HG02588 (cell line): ENCODE measurements around the gene DUS2.
"Not testable (repeated sequence)": the region's sequence is repeated elsewhere in the genome, so short reads cannot be mapped to it uniquely, and the experiment has no call there.

Source experiments
- ATAC-seq: cut with Tn5 transposase; IDR thresholded peaks from one replicate; pipeline ENCODE4 v1.9.1; 2021; ENCODE audit warnings: mild to moderate bottlenecking, moderate library complexity; ENCODE audit not compliant: unreplicated experiment

Gene DUS2

DNA sequence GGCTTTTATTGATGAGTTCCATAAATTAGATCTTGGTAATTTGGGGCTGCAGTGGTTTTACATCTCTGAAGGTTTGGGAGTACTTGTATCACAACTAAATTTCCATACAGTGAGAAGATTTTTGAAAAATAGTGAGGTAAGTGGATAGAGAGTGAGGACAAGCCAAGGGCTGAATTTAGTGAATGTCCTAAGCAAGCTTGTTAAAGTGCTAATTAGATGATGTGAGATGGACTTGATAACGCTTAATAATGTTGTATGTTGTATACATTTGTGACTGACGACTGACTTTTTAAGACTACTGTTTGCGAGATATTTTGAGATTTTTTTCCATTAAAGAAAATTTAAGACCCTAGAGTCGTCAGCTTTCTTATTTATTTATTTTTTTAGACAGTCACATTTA is 66.0 kb downstream of the DUS2 start:
- ATAC-seq: no peak

DNA sequence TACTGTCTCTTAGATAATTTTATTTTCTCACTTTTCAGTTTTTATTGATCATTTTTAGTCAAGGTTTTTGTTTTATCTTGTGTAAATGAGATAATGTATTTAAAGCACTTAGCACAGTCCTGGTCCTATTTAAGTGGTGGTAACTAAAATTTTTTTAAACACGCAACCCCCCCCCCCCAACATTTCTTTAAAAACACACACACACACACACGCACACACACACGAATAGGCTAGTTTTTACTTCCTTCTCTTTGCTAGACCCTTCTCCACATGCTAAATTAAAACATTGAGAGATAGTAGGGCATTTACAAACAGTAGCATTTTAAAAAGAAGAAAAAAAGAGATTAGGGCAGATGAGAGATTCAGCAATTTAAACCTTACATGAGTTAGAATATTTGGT is 67.0 kb downstream of the DUS2 start:
- no peak for ATAC-seq

DNA sequence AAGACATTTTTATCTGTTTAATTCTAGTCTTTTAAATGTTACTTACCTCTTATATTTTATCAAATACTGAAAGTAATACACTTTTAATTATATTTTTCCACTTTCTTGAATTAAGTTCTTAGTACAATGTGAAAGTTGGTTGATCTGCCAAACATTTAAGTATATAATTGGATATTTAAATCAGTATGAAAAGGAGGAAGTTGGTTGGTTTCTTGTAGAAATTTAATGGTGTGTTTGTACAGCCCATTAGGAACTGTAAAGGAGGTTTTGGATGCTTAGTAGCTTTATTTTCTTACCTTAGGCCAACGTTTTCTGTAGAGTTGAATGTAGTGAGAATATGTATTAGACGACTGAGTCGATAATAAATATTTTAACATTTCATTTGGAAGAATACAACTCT is 67.4 kb downstream of the DUS2 start:
- no peak for ATAC-seq

DNA sequence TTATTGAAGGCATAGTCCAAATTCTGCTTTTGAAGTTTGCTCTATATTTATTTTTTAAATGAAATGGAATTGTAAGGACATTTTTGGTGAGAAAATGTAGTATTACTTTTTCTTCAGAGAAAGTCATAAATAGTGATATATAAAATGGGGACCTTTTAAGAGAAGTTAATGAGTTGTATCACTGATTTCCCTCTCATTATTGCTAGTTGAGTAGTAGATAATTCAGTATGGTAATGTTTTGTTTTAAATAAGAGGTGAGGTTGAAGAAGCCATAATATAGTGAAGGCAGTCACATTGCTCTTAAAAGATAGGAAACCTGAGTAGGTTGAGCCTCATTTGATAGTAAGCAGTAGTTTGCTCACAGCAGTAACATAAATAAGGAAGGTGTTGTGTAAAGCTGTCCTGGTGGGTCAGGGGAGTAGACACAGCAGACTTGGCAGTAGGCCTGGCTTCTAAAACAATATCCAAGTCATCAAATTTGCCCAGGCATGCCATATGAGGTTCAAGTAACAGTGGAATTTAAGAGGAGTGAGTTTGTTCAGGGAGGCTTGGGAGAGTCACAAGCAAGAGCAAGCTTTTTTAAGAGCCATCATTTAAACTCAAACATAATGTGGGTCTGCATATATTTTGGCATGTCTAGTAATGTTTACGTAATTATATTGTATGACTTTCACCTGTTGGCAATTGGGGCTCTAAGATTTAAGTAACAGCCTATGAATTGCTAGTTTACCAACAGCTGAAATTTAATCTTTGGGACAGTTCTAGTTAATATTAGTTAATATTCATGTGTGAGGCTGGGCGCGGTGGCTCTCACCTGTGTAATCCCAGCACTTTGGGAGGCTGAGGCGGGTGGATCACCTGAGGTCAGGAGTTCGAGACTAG is 68.5 kb downstream of the DUS2 start:
- ATAC-seq: no peak

DNA sequence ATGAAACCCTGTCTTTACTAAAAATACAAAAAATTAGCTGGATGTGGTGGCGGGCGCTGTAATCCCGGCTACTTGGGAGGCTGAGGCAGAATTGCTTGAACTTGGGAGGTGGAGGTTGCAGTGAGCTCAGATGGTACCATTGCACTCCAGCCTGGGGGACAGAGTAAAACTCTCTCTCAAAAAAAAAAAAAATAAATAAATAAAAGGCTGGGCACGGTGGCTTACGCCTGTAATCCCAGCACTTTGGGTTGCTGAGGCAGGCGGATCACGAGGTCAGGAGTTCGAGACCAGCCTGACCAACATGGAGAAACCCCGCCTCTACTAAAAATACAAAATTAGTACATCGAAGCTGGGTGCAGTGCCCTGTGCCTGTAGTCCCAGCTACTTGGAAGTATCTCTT is 69.2 kb downstream of the DUS2 start:
- ATAC-seq: not testable (repeated sequence)

DNA sequence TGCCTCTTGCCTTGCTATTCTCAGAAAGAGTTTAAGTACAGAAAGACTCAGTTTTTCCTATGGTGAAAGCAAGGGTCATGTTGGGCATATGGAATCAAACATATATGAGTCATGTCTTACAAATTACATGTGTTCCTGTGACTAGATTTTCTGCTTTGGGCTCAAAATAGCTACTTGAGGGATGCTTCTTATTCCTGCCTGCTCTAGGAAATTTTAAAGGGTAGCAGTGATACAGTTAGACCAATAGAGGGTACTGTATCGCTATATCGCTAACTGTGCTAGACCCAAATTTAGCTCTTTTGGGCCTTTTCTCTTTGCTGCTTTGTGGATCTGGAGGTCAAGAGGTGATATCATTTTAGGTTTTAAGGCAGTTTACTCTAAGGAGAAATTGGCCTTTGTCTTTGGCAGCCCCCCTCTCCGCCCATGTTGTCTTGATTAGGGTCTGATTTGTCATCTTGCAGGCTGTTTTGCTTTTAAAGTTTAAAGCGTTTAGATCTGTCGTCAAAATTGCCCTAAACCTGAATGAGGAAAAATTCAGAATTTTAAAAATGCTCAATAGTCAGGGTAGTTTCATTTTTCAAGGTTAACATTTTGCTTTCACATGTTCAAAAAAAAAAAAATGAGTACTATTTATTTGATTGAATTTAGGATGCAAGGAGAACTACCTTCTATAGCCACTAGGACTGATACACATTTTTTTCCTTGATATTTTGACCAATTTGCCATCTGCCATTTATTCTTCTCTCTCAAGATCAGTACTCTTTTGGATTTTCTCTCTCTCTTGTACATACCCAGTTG is 70.9 kb downstream of the DUS2 start:
- ATAC-seq: no peak

DNA sequence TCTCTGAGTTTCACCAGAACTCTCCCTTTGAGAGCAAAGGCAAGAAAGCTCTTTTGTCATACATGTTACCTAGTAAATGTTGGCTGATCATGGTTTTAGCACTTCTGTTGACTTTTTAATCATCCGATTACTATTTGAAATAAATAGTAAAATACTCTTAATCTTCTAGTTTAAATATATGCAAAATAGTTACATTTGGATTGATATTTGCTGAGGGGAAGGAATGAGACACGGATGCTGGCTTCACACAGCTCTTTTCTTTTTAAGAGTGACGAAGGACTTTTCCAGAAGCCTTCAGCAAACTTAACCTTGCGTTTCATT is 71.5 kb downstream of the DUS2 start:
- no peak for ATAC-seq

DNA sequence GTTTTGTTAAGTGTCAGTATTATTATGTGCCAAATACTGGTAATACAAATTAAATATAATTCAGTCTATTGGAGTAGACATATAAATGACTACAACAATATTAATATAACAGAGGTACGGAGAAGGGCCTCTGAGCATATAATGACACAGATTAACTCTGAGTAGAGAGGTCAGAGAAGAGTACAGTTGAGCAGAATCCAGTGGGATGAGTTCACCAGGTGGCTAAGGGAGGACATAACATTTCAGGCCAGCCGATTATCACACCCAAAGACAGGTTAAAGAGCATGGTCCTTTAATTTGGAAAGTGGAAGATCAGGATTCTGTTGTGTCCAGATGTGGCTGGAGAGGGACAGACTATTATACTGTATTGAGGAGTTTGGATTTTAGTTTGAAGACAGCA is 73.4 kb downstream of the DUS2 start:
- no peak for ATAC-seq

DNA sequence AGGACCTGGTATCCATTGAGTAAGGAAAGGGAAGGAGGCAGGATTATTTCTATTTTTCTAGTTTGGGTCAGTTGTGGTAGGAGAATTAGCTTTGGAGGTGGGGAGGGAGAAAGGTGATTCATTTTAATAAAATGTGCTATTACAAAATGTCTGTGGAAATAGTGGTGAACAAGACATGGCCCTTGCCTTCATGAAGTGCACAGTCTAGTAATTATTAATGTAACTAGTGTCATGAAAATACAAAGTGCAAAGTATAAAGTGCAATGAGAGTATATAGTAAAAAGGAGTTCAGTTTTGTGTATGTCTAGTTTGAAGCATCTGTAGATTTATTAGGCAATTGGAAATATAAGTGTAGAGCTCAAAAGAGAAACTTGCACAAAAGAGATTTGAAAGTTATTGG is 74.0 kb downstream of the DUS2 start:
- no peak for ATAC-seq

DNA sequence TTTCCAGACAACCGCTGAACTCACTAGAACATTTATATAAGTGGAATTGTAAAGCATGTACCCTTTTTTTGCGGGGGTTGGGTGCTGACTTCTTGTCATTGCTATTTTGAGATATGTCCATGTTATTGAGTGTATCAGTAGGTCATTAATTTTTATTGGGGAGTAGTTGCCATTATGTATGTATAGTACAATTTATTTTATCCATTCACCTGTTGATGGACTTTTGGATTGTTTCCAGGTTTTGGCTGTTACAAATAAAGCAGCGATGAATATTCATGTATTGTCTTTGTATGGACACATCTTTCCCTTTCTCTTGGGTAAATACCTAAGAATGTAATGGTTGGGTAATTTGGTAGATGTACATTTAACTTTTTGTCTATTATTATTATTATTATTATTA is 74.8 kb downstream of the DUS2 start:
- no peak for ATAC-seq

DNA sequence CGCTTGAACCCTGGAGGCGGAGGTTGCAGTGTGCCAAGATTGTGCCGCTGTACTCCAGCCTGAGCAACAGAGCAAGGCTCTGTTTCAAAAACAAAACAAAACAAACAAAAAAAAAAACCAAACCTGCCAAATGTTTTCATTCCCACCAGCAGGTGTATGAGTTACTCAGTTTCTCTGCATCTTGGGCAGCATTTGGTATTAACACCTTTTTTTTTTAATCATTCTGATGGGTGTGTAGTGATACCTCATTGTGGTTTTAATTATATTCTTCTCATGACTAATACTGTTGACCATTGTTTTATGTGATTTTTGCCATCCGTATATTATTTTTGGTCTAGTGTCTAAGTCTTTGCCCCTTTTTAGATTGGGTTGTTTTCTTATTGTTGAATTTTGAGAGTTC is 77.4 kb downstream of the DUS2 start:
- ATAC-seq: no peak

DNA sequence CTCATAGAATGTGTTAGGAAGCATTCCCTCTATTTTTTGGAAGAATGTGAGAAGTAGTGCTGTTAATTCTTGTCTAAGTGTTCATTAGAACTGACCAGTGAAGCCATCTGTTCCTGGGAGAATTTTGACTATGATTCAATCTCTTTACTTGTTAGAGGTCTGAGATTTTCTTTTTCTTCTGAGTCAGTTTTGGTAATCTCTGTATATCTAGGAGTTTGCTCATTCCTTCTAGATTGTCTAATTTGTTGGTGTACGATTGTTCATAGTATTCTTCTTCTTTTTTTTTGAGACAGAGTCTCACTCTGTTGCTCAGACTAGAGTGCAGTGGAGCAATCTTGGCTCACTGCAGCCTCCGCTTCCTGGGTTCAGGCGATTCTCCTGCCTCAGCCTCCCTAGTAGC is 82.5 kb downstream of the DUS2 start:
- ATAC-seq: no peak

DNA sequence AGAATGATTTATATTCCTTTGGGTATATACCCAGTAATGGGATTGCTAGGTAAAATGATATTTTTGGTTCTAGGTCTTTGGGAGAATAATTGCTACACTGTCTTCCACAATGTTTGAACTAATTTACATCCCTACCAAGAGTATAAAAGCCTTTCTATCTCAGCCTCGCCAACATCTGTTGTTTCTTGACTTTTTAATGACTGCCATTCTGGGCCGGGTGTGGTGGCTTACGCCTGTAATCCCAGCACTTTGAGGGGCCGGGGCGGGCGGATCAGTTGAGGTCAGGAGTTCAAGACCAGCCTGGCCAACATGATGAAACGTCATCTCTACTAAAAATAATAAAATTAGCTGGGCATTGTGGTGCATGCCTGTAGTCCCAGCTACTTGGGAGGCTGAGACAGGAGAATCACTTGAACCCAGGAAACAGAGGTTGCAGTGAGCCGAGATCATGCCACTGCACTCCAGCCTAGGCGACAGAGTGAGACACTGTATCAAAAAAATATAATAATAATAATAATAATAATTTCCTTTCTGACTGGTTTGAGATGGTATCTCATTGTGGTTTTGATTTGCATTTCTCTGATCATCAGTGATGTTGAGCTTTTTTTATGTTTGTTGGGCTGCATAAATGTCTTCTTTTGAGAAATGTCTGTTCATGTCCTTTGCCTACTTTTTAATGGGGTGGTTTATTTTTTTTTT is 84.3 kb downstream of the DUS2 start:
- ATAC-seq: not testable (repeated sequence)

DNA sequence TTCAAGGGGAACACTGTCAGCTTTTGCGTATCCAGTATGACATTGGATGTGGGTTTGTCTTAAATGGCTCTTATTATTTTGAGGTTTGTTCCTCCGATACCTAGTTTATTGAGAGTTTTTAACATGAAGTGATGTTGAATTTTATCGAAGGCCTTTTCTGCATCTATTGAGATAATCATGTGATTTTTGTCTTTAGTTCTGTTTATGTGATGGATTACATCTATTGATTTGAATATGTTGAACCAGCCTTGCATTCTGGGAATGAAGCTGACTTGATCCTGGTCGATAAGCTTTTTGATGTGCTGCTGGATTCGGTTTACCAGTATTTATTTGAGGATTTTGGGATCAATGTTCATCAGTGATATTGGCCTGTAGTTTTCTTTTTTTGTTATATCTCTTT is 86.1 kb downstream of the DUS2 start:
- ATAC-seq: not testable (repeated sequence)

DNA sequence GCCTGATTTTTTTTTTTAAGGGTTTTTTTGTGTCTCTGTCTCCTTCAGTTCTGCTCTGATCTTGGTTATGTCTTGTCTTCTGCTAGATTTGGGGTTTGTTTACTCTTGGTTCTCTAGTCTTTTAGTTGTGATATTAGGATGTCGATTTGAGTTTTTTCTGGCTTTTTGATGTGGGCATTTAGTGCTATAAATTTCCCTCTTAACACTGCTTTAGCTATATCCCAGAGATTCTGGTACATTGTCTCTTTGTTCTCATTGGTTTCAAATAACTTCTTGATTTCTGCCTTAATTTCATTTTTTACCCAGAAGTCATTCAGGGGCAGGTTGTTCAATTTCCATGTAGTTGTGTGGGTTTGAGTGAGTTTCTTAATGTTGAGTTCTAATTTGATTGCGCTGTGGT is 87.5 kb downstream of the DUS2 start:
- ATAC-seq: not testable (repeated sequence)

DNA sequence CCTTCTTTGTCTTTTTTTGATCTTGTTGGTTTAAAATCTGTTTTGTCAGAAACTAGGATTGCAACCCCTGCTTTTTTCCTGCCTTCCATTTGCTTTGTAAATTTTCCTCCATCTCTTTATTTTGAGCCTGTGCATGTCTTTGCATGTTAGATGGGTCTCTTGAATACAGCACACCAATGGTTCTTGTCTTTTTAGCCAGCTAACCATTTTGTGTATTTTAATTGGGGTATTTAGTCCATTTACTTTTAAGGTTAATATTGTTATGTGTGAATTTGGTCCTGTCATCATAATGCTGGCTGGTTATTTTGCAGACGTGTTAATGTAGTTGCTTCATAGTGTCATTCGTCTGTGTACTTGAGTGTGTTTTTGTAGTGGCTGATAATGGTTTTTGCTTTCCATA is 88.3 kb downstream of the DUS2 start:
- ATAC-seq: no peak

DNA sequence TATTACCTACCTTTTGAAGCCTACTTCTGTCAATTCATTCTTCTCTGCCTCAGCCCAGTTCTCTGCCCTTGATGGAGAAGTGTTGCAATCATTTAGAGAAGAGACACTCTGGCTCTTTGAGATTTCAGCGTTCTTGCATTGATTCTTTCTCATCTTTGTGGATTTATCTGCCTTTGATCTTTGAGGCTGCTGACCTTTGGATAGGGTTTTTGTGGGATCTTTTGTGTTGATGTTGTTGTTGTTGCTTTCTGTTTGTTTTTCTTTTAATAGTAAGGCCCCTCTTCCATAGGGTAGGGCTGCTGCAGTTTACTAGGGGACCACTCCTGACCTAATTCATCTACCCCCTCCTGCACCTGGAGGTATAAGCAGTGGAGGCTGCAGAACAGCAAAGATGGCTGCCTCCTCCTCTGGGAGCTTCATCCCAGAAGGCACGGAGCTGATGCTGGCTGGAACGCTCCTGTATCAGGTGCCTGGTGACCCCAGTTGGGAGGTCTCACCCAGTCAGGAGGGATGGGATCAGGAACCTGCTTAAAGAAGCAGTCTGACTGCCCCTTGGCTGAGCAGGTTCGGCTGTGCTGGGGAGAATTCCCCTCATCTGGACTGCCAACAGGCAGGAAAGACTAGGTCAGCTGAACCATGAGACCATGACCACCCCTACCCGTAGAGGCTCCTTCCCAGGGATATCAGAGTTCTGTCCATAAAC is 90.1 kb downstream of the DUS2 start:
- ATAC-seq: no peak

DNA sequence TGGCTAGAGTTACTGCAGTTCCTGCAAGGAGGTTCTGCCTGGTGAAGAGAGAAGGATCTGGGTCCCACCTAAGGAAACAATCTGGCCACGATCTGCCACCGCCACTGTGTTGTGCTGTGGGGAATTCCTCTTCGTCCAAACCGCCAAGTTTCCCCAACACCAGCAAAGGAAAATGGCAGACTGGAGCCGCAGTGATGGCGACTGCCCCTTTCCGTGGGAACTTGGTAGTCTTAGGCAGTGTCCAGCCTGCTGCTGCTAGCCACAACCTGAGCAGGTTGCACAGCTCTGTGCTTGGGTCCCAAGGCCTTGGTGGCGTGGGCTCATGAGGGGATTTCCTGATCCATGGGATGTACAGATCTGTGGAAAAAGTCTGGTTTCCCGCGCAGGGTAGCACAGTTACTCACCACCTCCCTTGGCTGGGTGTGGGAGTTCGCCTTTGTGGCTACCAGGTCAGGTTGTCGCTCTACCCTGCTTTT is 90.7 kb downstream of the DUS2 start:
- ATAC-seq: no peak

DNA sequence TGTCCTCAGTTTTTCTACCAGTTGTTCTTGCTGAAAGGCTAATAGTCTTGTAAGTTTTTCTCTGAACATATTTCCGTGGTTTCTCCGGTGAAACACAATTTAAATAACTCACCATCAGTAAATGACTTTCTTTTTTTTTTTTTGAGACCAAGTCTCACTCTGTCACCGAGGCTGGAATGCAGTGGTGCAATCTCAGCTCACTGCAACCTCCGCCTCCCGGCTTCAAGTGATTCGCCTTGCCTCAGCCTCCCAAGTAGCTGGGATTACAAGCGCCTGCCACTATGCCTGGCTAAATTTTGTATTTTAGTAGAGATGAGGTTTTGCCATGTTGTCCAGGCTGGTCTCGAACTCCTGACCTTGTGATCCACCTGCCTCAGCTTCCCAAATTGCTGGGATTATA is 91.9 kb downstream of the DUS2 start:
- ATAC-seq: not testable (repeated sequence)

DNA sequence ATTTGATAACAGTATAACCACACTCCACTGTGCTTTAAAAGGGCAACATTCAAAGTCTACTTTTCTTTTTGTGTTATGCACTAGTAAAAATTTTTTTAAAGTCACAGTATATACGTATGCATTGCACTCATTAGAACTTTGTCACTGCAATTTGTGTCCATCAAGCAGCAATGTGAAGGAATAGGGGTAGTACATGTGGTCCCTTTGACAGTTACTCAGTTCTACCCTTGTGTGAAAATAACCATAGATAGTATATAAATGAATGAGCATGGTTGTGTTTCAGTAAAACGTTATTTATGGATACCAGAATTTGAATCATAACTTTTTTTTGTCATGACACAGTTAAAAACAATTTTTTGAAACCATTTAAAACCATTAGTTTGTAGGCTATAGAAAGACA is 92.8 kb downstream of the DUS2 start:
- no peak for ATAC-seq

DNA sequence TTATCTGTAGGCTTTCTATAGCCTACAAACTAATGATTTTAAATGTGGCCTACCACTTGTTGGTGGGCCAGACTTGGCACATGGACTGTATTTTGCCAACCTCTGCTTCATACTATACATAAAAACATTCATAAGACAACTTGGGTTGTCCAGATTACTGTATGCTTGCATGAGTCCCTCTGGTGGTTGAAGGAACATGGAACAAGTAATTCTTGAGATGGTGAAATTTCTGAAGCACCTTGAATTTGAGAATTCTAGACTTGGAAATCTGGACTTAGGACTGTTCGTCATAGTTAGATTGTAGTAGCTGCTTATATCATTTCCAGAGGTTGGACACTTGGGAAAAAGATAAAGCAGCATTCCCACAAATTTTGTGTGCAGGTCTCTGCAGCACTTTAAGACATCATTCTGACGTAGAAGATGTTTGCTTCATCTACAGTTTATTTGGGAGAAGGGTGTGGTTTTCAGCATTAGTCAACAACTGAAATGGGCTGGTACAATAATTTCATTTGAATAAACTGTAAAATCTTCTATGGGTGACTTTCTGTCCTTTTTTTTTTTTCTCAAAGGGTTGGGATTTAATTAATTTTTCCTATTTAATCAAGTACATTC is 93.3 kb downstream of the DUS2 start:
- ATAC-seq: no peak
